Effector memory CD8-positive, alpha-beta T cell (primary cell): ENCODE data around the gene NT5DC3.

Experiments used
- ATAC-seq: fragments of 150-1000 bp; cut with Tn5 transposase; replicated peaks from 2 replicates; pipeline ENCODE4 v1.10.0; 2021; ENCODE audit warnings: mild to moderate bottlenecking, moderate library complexity
- DNase-seq, 3 experiments: peaks; one replicate each; pipeline ENCODE4 v3.0.0; 2021
- H3K27ac Mint-ChIP-seq, 2 donors: one replicate each; pipeline ENCODE4 v1.8.0; 2022; ENCODE audit warnings: mild to moderate bottlenecking in 2 of 2, mixed read lengths in 2 of 2, moderate library complexity in 2 of 2
- H3K27me3 Mint-ChIP-seq, 2 donors: one replicate each; pipeline ENCODE4 v1.8.0; 2022; ENCODE audit warnings: mixed read lengths in 2 of 2
- H3K36me3 Mint-ChIP-seq: one replicate; pipeline ENCODE4 v1.8.0; 2022; ENCODE audit warnings: mild to moderate bottlenecking, moderate library complexity, mixed read lengths; ENCODE audit not compliant: insufficient read depth
- H3K4me1 Mint-ChIP-seq, 2 donors: one replicate each; pipeline ENCODE4 v1.8.0; 2022; ENCODE audit warnings: low read depth in 2 of 2, mixed read lengths in 2 of 2
- H3K4me3 Mint-ChIP-seq, 2 donors: one replicate each; pipeline ENCODE4 v1.8.0; 2022; ENCODE audit warnings: mild to moderate bottlenecking in 2 of 2, mixed read lengths in 2 of 2, moderate library complexity in 2 of 2
- H3K9me3 Mint-ChIP-seq, 2 donors: one replicate each; pipeline ENCODE4 v1.8.0; 2022; ENCODE audit warnings: mixed read lengths in 2 of 2

NT5DC3 gene

DNA sequence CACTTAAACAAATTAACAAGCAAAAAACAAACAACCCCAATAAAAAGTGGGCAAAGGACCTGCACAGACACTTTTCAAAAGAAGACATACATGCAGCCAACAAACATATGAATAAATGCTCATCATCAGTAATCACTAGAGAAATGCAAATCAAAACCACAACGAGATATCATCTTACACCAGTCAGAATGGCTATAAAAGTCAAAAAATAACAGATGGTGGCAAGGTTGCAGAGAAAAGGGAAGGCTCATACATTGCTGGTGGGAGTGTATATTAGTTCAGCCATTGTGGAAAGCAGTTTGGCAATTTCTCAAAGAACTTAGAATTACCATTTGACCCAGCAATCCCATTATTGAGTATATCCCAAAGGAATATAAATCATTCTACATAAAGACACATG lies 34.6 kb upstream of the NT5DC3 start:
- no peak for ATAC-seq
- H3K27ac Mint-ChIP-seq, result no peak overlapping the region
- H3K4me3 Mint-ChIP-seq, result no peak overlapping the region
- peaks cover 0 to 5% of the 10 kb centered on the region in 2 donors for H3K4me1 Mint-ChIP-seq
- no peaks in the 10 kb centered on the region for H3K27me3 Mint-ChIP-seq
- H3K36me3 Mint-ChIP-seq, result no peaks in the 10 kb centered on the region
- H3K9me3 Mint-ChIP-seq, result no peaks in the 10 kb centered on the region
- no peak for DNase-seq

DNA sequence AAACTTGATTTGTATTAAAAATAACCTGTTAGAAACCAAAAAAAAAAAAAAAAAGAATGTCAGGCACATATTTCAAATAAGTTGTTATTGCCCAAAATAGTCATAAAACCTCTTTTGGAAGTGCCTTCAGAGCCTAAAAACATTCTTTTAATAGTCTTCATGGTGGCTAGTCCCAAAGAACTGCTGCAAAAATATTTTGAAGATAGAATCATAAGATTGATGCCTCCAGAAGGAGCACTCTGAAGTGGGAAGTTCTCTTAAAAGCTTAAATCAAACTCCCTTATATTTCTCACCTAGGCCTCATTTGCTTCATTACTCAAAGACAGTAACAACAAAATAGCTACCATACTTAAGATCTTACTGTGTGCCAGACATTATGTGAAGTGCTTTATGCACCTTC lies 27.2 kb upstream of the NT5DC3 start:
- DNase-seq (no peak), ATAC-seq (no peak)
- H3K4me3 Mint-ChIP-seq, result no peak overlapping the region
- no peak overlapping the region for H3K27ac Mint-ChIP-seq
- H3K9me3 Mint-ChIP-seq, result no peaks in the 10 kb centered on the region
- H3K4me1 Mint-ChIP-seq, result no peaks in the 10 kb centered on the region
- H3K27me3 Mint-ChIP-seq, result peaks cover 6% of the 10 kb centered on the region in 2 donors
- no peaks in the 10 kb centered on the region for H3K36me3 Mint-ChIP-seq

- Mint-ChIP-seq H3K4me3 (no peak overlapping the region), H3K36me3 (no peaks in the 10 kb centered on the region), H3K4me1 (no peaks in the 10 kb centered on the region), H3K9me3 (no peaks in the 10 kb centered on the region), H3K27me3 (peaks cover 5 to 6% of the 10 kb centered on the region in 2 donors), H3K27ac (no peak overlapping the region)
- ATAC-seq, result no peak
- no peak for DNase-seq
Observed at GRCh38 chr12:103865151-103865730, 24.2 kb upstream of the NT5DC3 start.

- no peaks in the 10 kb centered on the region for H3K36me3 Mint-ChIP-seq
- peaks cover 0 to 6% of the 10 kb centered on the region in 2 donors for H3K27me3 Mint-ChIP-seq
- no peak overlapping the region for H3K4me3 Mint-ChIP-seq
- H3K27ac Mint-ChIP-seq, result no peak overlapping the region
- no peak for DNase-seq
- no peaks in the 10 kb centered on the region for H3K9me3 Mint-ChIP-seq
- no peaks in the 10 kb centered on the region for H3K4me1 Mint-ChIP-seq
- ATAC-seq, result no peak
Observed at GRCh38 chr12:103864710-103865109, 23.7 kb upstream of the NT5DC3 start.

DNA sequence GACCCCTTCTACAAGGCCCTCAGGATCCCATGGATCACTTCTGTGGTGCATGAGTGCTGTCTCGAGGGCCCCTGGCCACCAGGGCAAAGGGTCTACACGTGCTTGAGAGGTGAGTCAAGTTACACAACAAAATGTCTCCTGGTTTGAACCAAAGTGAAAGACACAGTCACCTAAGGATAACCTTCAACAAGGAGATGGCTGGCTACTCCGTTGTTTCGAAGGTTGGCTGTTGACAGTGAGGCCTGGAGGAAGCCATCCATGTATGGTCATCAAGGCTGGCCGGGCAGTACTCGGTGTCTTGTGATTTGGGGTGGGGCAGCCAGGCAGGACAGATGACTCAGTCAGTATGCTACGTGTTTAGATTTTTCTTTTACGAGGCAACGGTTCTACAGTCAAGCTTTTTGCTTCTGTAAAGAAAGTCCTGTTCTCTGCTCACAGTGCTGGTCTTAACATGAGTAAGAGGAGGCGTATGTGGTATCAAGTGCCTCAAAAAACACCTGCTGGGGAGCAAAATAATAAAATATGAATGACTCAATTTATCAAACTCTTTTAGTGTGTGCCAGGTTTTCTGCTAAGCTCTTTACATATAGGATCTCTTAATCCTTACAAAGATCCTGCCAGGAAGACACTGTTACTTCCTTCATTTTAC lies 18.0 kb upstream of the NT5DC3 start:
- Mint-ChIP-seq H3K4me1 (no peaks in the 10 kb centered on the region), H3K9me3 (no peaks in the 10 kb centered on the region), H3K27me3 (peaks cover 0 to 11% of the 10 kb centered on the region in 2 donors), H3K36me3 (no peaks in the 10 kb centered on the region), H3K4me3 (no peak overlapping the region), H3K27ac (no peak overlapping the region)
- no peak for DNase-seq
- ATAC-seq, result no peak

DNA sequence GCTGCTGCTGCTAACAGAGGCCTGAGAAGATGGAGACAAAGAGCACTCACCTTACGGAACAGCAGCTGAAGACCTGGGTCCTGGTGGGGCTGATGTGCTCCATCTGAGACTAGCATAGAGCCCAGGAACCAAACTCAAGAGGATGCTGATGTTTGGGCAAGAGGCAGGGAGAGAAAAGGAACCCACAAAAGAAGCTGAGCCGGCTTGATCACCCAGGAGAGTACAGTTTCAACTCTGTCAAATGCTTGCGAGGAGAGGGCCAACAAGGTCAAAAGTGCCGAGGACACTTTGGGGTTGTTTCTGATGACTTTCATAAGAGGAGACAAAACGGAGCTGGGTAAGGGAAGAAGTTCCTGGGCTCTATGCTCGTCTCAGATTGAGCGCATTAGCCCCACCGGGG lies 17.3 kb upstream of the NT5DC3 start:
- ATAC-seq, result no peak
- no peaks in the 10 kb centered on the region for H3K4me1 Mint-ChIP-seq
- H3K4me3 Mint-ChIP-seq, result no peak overlapping the region
- no peak for DNase-seq
- H3K27ac Mint-ChIP-seq, result no peak overlapping the region
- no peaks in the 10 kb centered on the region for H3K36me3 Mint-ChIP-seq
- H3K9me3 Mint-ChIP-seq, result no peaks in the 10 kb centered on the region
- H3K27me3 Mint-ChIP-seq, result peaks cover 0 to 11% of the 10 kb centered on the region in 2 donors

DNA sequence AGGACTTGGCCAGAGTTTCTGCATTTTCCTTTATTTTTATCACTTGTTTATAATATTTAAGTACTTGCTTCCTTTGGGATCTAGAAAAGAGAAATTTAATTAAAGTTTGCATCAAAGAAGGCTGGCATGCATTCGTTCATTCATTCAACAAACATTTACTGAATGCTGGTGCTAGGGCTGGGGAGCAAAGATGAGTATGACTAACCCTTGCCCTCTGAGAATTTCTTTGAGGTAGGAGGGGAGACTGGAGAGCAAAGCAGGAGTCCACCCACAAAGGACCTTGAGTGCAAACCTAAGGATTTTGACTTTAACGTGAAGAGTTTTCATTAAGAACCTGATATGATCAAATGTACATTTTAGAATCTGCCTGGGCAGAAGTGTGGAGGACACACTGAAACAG lies 16.1 kb upstream of the NT5DC3 start:
- no peaks in the 10 kb centered on the region for H3K9me3 Mint-ChIP-seq
- no peaks in the 10 kb centered on the region for H3K4me1 Mint-ChIP-seq
- no peak overlapping the region for H3K4me3 Mint-ChIP-seq
- H3K27ac Mint-ChIP-seq, result no peak overlapping the region
- ATAC-seq (no peak), DNase-seq (no peak)
- peaks cover 0 to 11% of the 10 kb centered on the region in 2 donors for H3K27me3 Mint-ChIP-seq
- no peaks in the 10 kb centered on the region for H3K36me3 Mint-ChIP-seq

GRCh38 chr12:103855896-103856657 lies 15.0 kb upstream of the NT5DC3 start:
- no peak for ATAC-seq
- Mint-ChIP-seq H3K4me1 (no peaks in the 10 kb centered on the region), H3K9me3 (no peaks in the 10 kb centered on the region), H3K36me3 (no peaks in the 10 kb centered on the region), H3K27ac (no peak overlapping the region), H3K4me3 (no peak overlapping the region), H3K27me3 (peaks cover 0 to 11% of the 10 kb centered on the region in 2 donors)
- DNase-seq, result no peak

DNA sequence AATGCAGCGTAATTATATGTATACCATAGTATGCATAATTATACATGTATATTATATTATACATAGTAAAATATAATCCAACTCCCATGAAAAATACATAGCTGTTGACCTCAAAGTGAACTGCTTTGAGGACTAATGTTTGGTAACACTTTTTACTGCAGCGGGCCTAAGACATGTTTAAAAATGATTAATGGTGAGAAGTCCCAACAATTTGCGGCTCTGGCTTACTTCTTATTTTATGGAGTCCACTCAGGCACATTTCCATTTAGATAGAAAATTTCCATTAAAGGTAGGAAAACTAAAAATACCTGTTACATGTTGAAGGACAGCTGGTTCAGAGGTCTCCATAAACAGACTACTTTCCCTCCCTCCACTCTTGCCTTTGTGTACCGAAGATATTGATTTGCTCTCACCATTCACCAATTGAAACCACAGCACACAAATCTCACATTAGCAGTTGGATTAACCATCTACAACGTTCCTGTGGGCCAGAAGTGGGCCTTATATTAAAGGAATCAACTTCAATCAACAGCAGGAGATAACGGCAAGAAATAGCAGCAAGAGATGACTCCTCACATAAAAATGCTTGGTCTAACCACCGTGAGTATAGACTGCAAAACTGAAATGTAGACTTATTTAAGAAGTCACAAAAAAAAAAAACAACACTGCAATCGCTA lies 14.1 kb upstream of the NT5DC3 start:
- no peaks in the 10 kb centered on the region for H3K4me1 Mint-ChIP-seq
- H3K36me3 Mint-ChIP-seq, result no peaks in the 10 kb centered on the region
- no peak for ATAC-seq
- no peaks in the 10 kb centered on the region for H3K9me3 Mint-ChIP-seq
- no peak for DNase-seq
- no peak overlapping the region for H3K4me3 Mint-ChIP-seq
- no peak overlapping the region for H3K27ac Mint-ChIP-seq
- peaks cover 0 to 11% of the 10 kb centered on the region in 2 donors for H3K27me3 Mint-ChIP-seq

- ATAC-seq (no peak), DNase-seq (no peak)
- Mint-ChIP-seq H3K27ac (no peak overlapping the region), H3K4me1 (no peaks in the 10 kb centered on the region), H3K4me3 (no peak overlapping the region), H3K27me3 (peaks cover 0 to 11% of the 10 kb centered on the region in 2 donors), H3K36me3 (no peaks in the 10 kb centered on the region), H3K9me3 (no peaks in the 10 kb centered on the region)
Observed at GRCh38 chr12:103854372-103854973, 13.4 kb upstream of the NT5DC3 start.

- Mint-ChIP-seq H3K4me3 (no peak overlapping the region), H3K9me3 (no peaks in the 10 kb centered on the region), H3K4me1 (no peaks in the 10 kb centered on the region), H3K27me3 (peaks cover 0 to 11% of the 10 kb centered on the region in 2 donors), H3K27ac (no peak overlapping the region), H3K36me3 (no peaks in the 10 kb centered on the region)
- DNase-seq (no peak), ATAC-seq (no peak)
Observed at GRCh38 chr12:103852498-103852997, 11.5 kb upstream of the NT5DC3 start.

- ATAC-seq (no peak), DNase-seq (no peak)
- Mint-ChIP-seq H3K4me1 (no peaks in the 10 kb centered on the region), H3K36me3 (no peaks in the 10 kb centered on the region), H3K27ac (no peak overlapping the region), H3K27me3 (no peaks in the 10 kb centered on the region), H3K4me3 (no peak overlapping the region), H3K9me3 (no peaks in the 10 kb centered on the region)
Observed at GRCh38 chr12:103851127-103851526, 10.1 kb upstream of the NT5DC3 start.

GRCh38 chr12:103850429-103850828 lies 9.4 kb upstream of the NT5DC3 start:
- no peaks in the 10 kb centered on the region for H3K9me3 Mint-ChIP-seq
- no peaks in the 10 kb centered on the region for H3K27me3 Mint-ChIP-seq
- ATAC-seq (no peak), DNase-seq (no peak)
- no peak overlapping the region for H3K27ac Mint-ChIP-seq
- no peak overlapping the region for H3K4me3 Mint-ChIP-seq
- no peaks in the 10 kb centered on the region for H3K36me3 Mint-ChIP-seq
- no peaks in the 10 kb centered on the region for H3K4me1 Mint-ChIP-seq
